ENCODE measurements around the gene MCF2L. TPM values are rescaled to one million over a fixed set of nuclear protein-coding genes. Genes with fewer than 3 reads are reported as not detected.
"Not testable (repeated sequence)": the region's sequence is repeated elsewhere in the genome, so short reads cannot be mapped to it uniquely, and the experiment has no call there.

The MCF2L gene
- total RNA-seq, 6 experiments from 2014 or later = 9.6 to 18.4 (median 11.7) TPM

DNA sequence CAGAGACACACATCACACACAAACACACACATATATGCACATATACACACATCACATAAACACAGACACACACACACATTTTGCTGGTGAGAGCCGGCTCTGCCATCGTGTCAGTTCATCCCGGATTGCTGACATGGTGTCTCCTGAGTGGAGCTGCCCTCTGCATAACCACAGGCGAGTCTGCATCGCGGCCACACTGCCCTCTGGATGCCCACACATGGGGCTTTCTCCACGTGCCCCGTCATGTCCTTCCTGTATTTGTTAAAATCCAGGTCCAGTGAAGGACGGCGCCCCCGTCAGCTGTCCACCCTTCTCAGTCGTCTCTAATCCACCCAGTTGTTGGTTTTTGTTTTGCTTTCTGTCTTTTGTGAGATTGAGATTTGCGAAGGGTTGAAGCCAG is 84.0 kb downstream of the MCF2L start:
- H3K27me3 ChIP-seq = no peaks in the 10 kb centered on the region
- H3K9me3 ChIP-seq = no peaks in the 10 kb centered on the region
- ATAC-seq (no peak), DNase-seq (peak in 1 of 3 donors; percentile 33)
- H3K4me1 ChIP-seq = no peaks in the 10 kb centered on the region
- 77% methylated on average over 8 of the region's 13 CpGs for WGBS (ENCODE audit: insufficient coverage, low coverage, low lambda C conversion rate, missing lambda C conversion rate)
- H3K36me3 ChIP-seq = no peaks in the 10 kb centered on the region
- TF ChIP-seq CTCF (IDR thresholded peaks at IDR 0.05) (no peak), POLR2A (IDR thresholded peaks at IDR 0.05) (no peak)
- H3K4me3 ChIP-seq = no peak overlapping the region
- intact Hi-C loops (cut with DNase I) = no loop called here
- H3K27ac ChIP-seq = no peak overlapping the region

DNA sequence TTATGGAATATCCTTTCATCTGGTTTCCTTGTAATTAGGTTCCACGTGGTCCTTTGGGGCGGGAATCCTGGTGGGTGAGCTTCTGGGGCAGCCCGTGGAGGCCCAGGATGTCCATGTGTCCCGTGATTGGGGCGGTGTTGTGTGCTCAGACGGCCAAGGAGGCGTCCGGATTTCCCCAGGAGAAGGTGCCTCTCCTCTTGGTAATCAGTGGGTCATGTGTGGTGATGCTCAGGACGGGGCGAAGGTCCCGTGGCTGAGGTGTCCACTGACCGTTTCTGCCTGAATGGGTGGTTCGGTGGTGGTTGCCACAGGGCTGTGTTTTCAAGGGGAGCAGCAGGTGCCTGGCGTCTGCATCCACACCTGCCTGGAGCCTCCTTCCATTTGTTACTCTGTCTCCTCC is 84.4 kb downstream of the MCF2L start:
- intact Hi-C loops (cut with DNase I) = no loop called here
- DNase-seq (peak in 1 of 3 donors; percentile 27), ATAC-seq (no peak)
- Histone ChIP-seq H3K9me3 (no peaks in the 10 kb centered on the region), H3K27ac (no peak overlapping the region), H3K4me3 (no peak overlapping the region), H3K4me1 (no peaks in the 10 kb centered on the region), H3K36me3 (no peaks in the 10 kb centered on the region), H3K27me3 (no peaks in the 10 kb centered on the region)
- TF ChIP-seq CTCF (IDR thresholded peaks at IDR 0.05) (no peak), POLR2A (IDR thresholded peaks at IDR 0.05) (no peak)
- whole genome bisulfite sequencing (ENCODE audit: insufficient coverage, low coverage, low lambda C conversion rate, missing lambda C conversion rate) = 83% methylated on average over 1 of the region's 14 CpGs

GRCh38 chr13:113053801-113054604 is 85.0 kb downstream of the MCF2L start:
- Histone ChIP-seq H3K4me1 (no peaks in the 10 kb centered on the region), H3K27me3 (no peaks in the 10 kb centered on the region), H3K27ac (no peak overlapping the region), H3K4me3 (no peak overlapping the region), H3K36me3 (no peaks in the 10 kb centered on the region), H3K9me3 (no peaks in the 10 kb centered on the region)
- DNase-seq (peak in 1 of 3 donors; percentile 42), ATAC-seq (no peak)
- intact Hi-C loops (cut with DNase I) = no loop called here
- 92% methylated on average over 14 of the region's 31 CpGs for WGBS (ENCODE audit: insufficient coverage, low coverage, low lambda C conversion rate, missing lambda C conversion rate)
- TF ChIP-seq POLR2A (IDR thresholded peaks at IDR 0.05) (no peak), CTCF (IDR thresholded peaks at IDR 0.05) (no peak)

- no peak for ATAC-seq
- no peak for DNase-seq
- Histone ChIP-seq H3K27me3 (no peaks in the 10 kb centered on the region), H3K4me3 (no peak overlapping the region), H3K36me3 (no peaks in the 10 kb centered on the region), H3K9me3 (no peaks in the 10 kb centered on the region), H3K27ac (no peak overlapping the region), H3K4me1 (no peaks in the 10 kb centered on the region)
- intact Hi-C loops (cut with DNase I) = no loop called here
- TF ChIP-seq POLR2A (IDR thresholded peaks at IDR 0.05) (no peak), CTCF (IDR thresholded peaks at IDR 0.05) (no peak)
- no CpG with 5 or more reads among the region's 1 CpG for WGBS (ENCODE audit: insufficient coverage, low coverage, low lambda C conversion rate, missing lambda C conversion rate)
Measured at GRCh38 chr13:113057084-113057483, 88.1 kb downstream of the MCF2L start.

DNA sequence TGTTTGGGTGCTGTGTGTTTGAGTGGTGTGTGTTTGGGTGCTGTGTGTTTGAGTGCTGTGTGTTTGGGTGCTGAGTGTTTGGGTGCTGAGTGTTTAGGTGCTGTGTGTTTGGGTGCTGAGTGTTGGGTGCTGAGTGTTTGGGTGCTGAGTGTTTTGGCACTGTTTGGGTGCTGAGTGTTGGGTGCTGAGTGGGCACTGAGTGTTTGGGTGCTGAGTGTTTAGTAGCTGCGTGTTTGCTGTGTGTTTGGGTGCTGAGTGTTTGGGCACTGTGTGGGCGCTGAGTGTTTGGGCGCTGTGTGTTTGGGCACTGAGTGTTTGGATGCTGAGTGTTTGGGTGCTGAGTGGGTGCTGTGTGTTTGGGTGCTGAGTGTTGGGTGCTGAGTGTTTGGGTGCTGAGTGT is 88.5 kb downstream of the MCF2L start:
- DNase-seq; H3K4me1 ChIP-seq; H3K27me3 ChIP-seq; H3K27ac ChIP-seq; intact Hi-C loops (cut with DNase I); H3K4me3 ChIP-seq; ATAC-seq; H3K36me3 ChIP-seq; H3K9me3 ChIP-seq: not testable (repeated sequence)
- 80% methylated on average over 1 of the region's 3 CpGs for WGBS (ENCODE audit: insufficient coverage, low coverage, low lambda C conversion rate, missing lambda C conversion rate)
